ENCODE measurements around the gene TP53TG5.

DNA sequence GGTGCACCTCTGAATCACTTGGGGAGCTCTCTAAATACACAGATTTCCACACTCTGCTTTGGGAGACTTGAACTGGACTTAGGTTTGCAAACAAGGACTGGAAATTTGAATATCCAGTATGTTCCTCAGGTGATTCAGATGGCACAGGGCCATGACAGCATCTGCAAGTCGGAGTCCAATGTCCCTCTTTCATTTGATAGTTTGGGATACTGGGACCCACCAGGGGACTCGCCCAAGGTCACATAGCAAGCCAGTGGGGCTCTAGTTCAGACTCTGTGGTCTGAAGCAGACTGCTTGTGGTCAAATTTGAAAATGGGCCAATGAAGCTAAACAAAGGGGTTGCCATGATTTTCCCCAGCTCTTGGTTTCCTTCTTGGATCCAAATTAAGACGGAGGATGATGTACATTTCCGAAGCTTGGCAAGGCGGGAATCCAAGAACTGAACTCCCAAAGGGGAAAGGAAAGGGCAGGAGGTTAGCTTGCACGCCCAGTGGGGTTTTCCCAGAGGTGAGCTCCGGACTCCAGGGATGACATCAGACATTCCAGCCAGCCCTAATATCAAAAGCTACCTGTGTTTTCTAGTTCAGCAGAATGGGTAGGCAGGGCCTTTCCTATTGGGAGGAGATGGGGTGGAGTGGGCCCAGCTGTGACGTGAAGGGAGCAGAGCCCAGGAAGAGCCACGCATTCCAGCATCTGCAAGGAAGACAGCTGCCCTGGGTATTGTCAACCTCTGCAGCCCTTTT is 18.5 kb downstream of the TP53TG5 start:
- no peak for TF ChIP-seq GATA2 (IDR thresholded peaks at IDR 0.05; ENCODE audit: low read depth, low read length)
- no peak for TF ChIP-seq GATA3 (IDR thresholded peaks at IDR 0.05; ENCODE audit: low read depth, low read length)

Measured in SH-SY5Y (cell line).